Erythroblast (primary cell): Measurements from ENCODE around the gene AP4S1.
A peak's percentile ranks its signal among the peaks of the same experiment; 100 is the strongest.
"Not testable (repeated sequence)": the region's sequence is repeated elsewhere in the genome, so short reads cannot be mapped to it uniquely, and the experiment has no call there.

Experiments used
- DNase-seq, 2 experiments: peaks; one replicate each; lab custom pipeline; 2025; lab: John Stamatoyannopoulos, UW
- GATA1 ChIP-seq: IDR thresholded peaks from 2 replicates; pipeline ENCODE4 v1.6.1; 2011; ENCODE audit warnings: low read depth, mild to moderate bottlenecking, control low read depth, low read length, moderate library complexity
- POLR2A ChIP-seq: IDR thresholded peaks from 2 replicates; pipeline ENCODE4 v1.6.1; 2011; ENCODE audit warnings: mild to moderate bottlenecking, low read length

Gene AP4S1

GRCh38 chr14:31043379-31043778 lies 17.9 kb downstream of the AP4S1 start:
- no peak for DNase-seq
- TF ChIP-seq GATA1 (no peak), POLR2A (no peak)

DNA sequence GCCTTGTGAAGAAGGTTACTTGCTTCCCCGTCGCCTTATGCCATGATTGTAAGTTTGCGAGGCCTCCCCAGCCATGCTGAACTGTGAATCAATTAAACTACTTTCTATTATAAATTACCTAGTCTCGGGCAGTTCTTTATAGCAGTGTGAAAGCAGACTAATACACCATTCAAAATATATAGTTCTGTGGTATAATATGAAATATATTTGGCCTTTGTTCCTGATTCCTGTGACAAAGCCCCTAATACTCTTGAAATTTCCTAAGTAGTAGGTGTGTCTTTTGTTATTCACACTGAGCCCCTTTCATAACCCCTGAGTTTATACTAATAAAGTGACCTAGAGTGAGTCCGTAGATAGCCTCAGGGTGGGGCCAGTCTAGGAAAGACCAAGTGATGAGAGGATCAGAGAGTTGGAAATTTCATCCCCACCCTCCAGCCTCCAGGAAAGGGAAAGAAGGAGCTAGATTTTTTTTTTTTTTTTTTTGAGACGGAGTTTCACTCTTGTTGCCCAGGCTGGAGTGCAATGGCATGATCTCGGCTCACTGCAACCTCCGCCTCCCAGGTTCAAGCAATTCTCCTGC lies 20.1 kb downstream of the AP4S1 start:
- TF ChIP-seq GATA1 (no peak), POLR2A (no peak)
- no peak for DNase-seq

- peak; percentile 39 to 51 for DNase-seq
- TF ChIP-seq POLR2A (no peak), GATA1 (no peak)
Observed at GRCh38 chr14:31047503-31047902, 22.1 kb downstream of the AP4S1 start.

GRCh38 chr14:31051023-31051422 lies 25.6 kb downstream of the AP4S1 start:
- no peak for DNase-seq
- TF ChIP-seq POLR2A (no peak), GATA1 (no peak)

DNA sequence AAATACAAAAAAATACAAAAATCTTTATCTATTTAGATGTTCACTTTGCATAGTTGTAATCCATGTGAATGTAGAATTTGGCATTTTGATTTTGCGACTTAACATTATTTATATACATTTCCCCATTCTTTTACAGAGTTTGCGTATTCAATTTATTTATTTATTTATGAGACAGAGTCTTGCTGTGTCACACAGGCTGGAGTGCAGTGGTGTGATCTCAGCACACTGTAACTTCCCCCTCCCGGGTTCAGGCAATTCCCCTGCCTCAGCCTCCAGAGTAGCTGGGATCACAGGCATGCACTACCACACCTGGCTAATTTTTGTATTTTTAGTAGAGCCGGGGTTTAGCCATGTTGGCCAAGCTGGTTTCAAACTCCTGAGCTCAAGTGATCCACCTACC lies 26.1 kb downstream of the AP4S1 start:
- no peak for DNase-seq

GRCh38 chr14:31052905-31053586 lies 27.6 kb downstream of the AP4S1 start:
- DNase-seq = not testable (repeated sequence)

More for the DNA sequence above, 26.1 kb downstream of the AP4S1 start:
- TF ChIP-seq POLR2A = no peak

GRCh38 chr14:31057035-31057434 lies 31.6 kb downstream of the AP4S1 start:
- no peak for DNase-seq
- TF ChIP-seq POLR2A = no peak
- no peak for TF ChIP-seq GATA1

DNA sequence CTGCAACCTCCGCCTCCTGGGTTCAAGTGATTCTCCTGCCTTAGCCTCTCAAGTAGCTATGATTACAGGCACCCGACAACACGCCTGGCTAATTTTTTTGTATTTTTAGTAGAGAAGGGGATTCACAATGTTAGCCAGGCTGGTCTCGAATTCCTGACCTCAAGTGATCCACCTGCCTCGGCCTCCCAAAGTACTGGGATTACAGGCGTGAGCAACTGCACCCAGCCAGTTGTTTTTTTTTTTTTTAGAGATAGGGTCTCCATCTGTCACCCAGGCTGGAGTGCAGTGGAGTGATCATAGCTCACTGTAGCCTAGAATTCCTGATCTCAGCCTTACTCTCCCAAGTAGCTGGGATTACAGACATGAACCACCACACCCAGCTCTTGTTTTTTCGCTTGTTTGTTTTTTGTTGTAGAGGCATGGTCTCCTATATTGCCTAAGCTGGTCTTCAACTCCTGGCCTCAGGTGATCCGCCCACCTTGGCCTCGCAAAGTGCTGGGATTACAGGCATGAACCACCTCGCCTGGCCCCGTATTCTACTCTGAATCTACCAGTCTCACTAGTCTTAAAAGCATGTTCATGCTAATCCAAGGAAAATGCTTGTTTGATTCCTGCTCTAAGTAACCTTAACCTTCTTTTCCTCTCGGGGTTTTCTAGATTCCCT lies 32.4 kb downstream of the AP4S1 start:
- DNase-seq = no peak
- TF ChIP-seq POLR2A (no peak), GATA1 (no peak)

DNA sequence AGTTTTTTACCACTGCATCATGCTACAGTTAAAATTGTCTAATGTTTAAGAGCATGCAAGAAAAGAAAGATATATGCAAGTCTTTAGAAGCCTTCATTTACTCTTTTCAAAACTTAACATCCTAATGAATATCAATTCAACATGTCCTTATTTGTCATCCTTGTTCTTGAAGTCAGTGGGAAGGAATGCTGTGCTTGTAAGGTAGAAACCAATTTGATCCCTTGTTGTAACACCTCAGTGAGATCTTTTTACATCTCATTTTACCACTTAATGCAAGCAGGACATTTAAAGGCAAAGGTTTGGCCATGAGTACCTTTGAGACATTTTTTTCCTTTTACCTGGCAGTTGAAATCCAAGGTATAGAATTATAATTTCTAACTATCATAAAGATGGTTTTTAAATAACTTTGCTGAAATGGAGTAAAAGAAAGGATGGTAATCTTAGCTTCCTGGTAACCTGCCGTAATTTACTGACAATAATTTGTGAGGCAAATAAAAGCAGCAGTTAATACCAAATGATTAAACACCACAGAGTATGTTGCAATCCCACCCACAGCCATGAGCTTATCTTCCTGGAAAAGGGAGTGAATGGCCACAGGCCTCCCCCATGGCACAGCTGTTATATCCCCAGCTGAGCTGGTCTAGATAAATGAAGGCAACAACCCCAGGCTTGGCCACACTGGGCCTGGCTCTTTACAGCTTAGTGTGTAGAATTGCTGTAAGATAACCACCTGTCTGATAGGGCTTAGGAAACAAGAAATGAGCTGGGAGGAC lies 33.9 kb downstream of the AP4S1 start:
- TF ChIP-seq POLR2A (peak; percentile 75), GATA1 (peak; percentile 87)
- DNase-seq = peak; percentile 97 to 100

DNA sequence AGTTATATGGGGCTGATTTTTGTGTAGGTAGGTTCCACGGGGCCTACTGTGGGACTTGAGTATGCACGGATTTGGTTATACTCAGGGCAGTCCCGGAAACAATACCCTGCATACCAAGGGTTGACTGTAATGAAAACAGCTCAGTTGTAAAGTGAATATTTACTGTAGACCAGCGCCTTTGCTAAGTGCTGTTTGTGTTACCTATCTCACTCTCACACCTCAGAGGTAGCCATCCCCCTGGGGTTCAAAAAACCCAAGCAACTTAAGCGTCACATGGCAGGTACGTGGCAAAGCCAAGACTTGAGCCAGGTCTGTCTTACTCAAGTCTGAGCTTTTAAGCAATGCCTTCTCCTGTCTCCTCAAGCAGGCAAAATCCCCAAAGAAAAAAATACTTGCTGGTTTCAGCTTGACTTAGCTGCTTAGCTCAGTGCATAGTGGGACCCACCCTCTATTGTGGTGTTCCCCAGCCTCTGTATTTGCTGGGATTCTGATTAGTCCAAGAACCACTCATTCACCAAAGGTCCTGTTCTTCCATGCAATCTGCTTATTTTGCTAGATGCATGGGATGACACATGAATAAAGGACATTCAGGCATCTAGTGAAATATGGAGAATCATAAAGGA lies 34.9 kb downstream of the AP4S1 start:
- DNase-seq = peak; percentile 55 to 70

GRCh38 chr14:31062908-31063307 lies 37.5 kb downstream of the AP4S1 start:
- not testable (repeated sequence) for DNase-seq

More for the DNA sequence above, 34.9 kb downstream of the AP4S1 start:
- TF ChIP-seq POLR2A = no peak
- TF ChIP-seq GATA1 = no peak

GRCh38 chr14:31068235-31068634 lies 42.8 kb downstream of the AP4S1 start:
- no peak for TF ChIP-seq GATA1
- TF ChIP-seq POLR2A = no peak
- no peak for DNase-seq

GRCh38 chr14:31069343-31069742 lies 43.9 kb downstream of the AP4S1 start:
- TF ChIP-seq POLR2A (no peak), GATA1 (no peak)
- no peak for DNase-seq
